Mesodermal cell (in vitro differentiated cells): Measurements from ENCODE around the gene PLCXD3.

Experiments
- H3K27ac ChIP-seq: 2 replicates; pipeline ENCODE4 v1.7.0; 2013; ENCODE audit warnings: mild to moderate bottlenecking, low read depth, low read length, moderate library complexity; ENCODE audit not compliant: severe bottlenecking
- H3K36me3 ChIP-seq: 2 replicates; pipeline ENCODE4 v1.7.1; 2013; ENCODE audit warnings: mild to moderate bottlenecking, low read length, moderate library complexity; ENCODE audit not compliant: control insufficient read depth, insufficient read depth
- H3K4me1 ChIP-seq: one replicate; pipeline ENCODE4 v1.7.1; 2013; ENCODE audit warnings: mild to moderate bottlenecking, low read length; ENCODE audit not compliant: insufficient read depth, control insufficient read depth, poor library complexity, severe bottlenecking
- H3K4me3 ChIP-seq: 2 replicates; pipeline ENCODE4 v1.7.0; 2013; ENCODE audit warnings: low read length, control low read depth, mild to moderate bottlenecking; ENCODE audit not compliant: insufficient read depth, poor library complexity, severe bottlenecking; ENCODE audit errors: extremely low read depth
- H3K9me3 ChIP-seq: 2 replicates; pipeline ENCODE4 v1.7.1; 2013; ENCODE audit warnings: mild to moderate bottlenecking, low read length, moderate library complexity; ENCODE audit not compliant: control insufficient read depth
- WGBS, 2 experiments: methylation state at CpG; one replicate each; pipeline ENCODE4 v1.1.5; 2013; ENCODE audit warnings: missing lambda C conversion rate in 2 of 2; ENCODE audit not compliant: insufficient coverage in 2 of 2; 5-methylcytosine and 5-hydroxymethylcytosine counted together

The PLCXD3 gene

DNA sequence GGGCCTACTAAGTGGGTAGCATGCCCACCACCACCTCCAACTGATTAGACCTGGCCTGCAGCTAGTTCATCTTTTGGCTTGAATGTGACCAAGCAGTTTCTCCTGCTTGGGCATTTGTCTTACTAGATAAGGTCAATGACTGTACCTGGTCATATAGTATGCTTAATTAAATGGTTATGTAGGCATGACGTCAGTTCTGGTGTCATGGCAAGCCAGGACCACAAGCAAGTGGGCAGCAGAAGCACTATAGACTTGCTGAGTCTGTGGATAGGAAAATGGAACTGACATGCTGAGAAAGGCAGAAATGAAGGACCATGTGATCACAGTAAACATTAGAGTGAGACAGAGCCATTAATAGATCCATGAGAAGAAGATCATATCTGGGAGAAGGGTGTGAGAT is 241.5 kb downstream of the PLCXD3 start:
- Histone ChIP-seq H3K4me1 (no peaks in the 10 kb centered on the region), H3K4me3 (no peak overlapping the region), H3K27ac (no peak overlapping the region), H3K9me3 (no peaks in the 10 kb centered on the region), H3K36me3 (no peaks in the 10 kb centered on the region)
- 88 to 91% methylated on average over 1 of the region's 1 CpG for WGBS, 2 experiments

GRCh38 chr5:41266377-41266776 is 244.0 kb downstream of the PLCXD3 start:
- Histone ChIP-seq H3K9me3 (no peaks in the 10 kb centered on the region), H3K4me1 (no peaks in the 10 kb centered on the region), H3K4me3 (no peak overlapping the region), H3K27ac (no peak overlapping the region), H3K36me3 (no peaks in the 10 kb centered on the region)
- WGBS, 2 experiments: 80 to 88% methylated on average over 1 of the region's 2 CpGs

DNA sequence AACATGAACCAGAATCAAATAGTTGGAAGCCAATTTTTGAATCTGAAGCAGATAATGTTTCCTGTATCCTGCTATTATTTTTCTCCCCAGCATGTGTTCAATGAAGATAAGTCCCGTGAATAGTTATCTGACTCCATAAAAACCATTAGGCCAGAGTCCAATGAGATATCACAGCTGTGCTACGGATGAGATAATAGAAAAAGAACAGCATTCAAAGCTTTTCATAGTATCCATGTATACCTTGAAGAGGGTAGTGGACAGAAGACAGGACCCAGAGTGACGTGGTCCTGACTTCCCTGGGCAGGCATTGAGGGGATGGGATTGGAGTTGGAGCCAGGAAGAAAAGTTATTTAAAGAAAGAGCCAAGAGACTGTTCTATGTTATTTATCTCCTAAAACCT is 246.4 kb downstream of the PLCXD3 start:
- no CpG with 5 or more reads among the region's 3 CpGs for WGBS, 2 experiments
- no peaks in the 10 kb centered on the region for H3K4me1 ChIP-seq
- no peak overlapping the region for H3K27ac ChIP-seq
- H3K36me3 ChIP-seq: no peaks in the 10 kb centered on the region
- no peak overlapping the region for H3K4me3 ChIP-seq
- H3K9me3 ChIP-seq: no peaks in the 10 kb centered on the region

GRCh38 chr5:41263335-41263734 is 247.1 kb downstream of the PLCXD3 start:
- WGBS, 2 experiments: 88 to 100% methylated on average over 1 of the region's 2 CpGs
- H3K36me3 ChIP-seq: no peaks in the 10 kb centered on the region
- no peaks in the 10 kb centered on the region for H3K4me1 ChIP-seq
- no peaks in the 10 kb centered on the region for H3K9me3 ChIP-seq
- H3K4me3 ChIP-seq: no peak overlapping the region
- no peak overlapping the region for H3K27ac ChIP-seq
